HG02852 (cell line): ENCODE results near the gene PRR14L.
"Not testable (repeated sequence)": the region's sequence is repeated elsewhere in the genome, so short reads cannot be mapped to it uniquely, and the experiment has no call there.

Experiments
- ATAC-seq: cut with Tn5 transposase; IDR thresholded peaks from one replicate; pipeline ENCODE4 v1.9.1; 2021; ENCODE audit warnings: mild to moderate bottlenecking, moderate library complexity; ENCODE audit not compliant: unreplicated experiment

PRR14L gene

DNA sequence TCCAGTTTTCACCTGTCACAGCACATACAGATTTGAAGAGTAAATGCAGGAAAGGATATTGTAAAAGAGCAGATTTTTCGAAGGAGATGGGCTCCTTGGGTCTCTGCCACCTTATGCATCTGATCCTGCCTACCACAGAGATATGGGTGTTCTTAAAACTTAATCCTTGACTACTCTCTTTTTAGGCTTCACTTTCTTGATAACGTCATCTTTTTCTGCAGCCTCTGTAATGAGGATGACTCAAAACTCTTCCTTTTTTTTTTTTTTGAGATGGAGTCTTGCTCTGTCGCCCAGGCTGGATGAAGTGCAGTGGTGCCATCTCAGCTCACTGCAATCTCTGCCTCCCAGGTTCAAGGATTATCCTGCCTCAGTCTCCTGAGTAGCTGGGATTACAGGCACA is 7.8 kb downstream of the PRR14L start:
- no peak for ATAC-seq

DNA sequence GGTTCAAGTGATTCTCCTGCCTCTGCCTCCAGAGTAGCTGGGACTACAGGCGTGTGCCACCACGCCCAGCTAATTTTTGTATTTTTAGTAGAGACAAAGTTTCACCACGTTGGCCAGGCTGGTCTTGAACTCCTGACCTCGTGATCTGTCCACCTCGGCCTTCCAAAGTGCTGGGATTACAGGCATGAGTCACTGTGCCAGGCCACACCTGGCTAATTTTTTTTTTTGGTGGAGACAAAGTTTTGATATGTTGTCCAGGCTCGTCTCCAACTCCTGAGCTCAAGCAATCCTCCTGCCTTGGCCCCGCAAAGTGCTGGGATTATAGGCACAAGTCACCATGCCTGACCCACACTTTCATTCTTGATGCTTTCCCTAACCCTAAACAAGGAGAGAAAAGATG is 9.6 kb downstream of the PRR14L start:
- ATAC-seq = not testable (repeated sequence)

DNA sequence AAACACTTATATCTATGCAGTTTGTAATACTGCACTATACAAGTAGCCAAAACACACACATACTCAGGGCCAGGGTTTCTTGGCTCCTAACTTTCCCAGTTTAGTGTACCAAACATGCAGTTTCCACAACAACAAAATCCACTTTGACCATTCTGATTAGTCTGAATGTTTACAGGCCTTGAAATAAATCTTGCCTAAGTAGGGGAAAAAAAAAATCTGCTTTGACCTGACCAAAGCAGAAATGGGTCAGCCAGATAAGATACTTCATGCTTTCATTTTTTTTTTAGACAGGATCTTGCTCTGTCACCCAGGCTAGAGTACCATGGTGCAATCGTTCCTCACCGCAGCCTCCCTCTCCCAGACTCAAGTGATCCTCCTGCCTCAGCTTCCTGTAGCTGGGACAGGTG is 10.1 kb downstream of the PRR14L start:
- ATAC-seq = no peak

DNA sequence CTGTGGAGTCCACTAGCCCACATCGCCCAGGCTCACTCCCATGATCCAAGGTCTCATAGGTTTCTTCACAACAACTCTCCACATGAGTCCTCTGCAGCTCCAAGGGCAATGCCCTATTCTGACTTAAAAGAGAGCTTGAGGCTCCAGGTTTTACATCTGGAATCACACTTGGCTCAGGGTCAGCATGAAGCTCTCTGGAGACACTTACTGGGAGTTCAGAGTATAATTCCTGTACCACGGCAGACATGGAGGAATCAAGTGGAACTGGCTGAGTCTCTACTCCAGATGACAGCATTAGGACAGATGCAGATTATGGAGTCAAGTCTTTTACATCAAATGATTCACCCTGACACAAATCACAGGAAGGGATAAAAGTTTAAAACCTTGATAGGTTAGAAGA is 11.4 kb downstream of the PRR14L start:
- no peak for ATAC-seq

DNA sequence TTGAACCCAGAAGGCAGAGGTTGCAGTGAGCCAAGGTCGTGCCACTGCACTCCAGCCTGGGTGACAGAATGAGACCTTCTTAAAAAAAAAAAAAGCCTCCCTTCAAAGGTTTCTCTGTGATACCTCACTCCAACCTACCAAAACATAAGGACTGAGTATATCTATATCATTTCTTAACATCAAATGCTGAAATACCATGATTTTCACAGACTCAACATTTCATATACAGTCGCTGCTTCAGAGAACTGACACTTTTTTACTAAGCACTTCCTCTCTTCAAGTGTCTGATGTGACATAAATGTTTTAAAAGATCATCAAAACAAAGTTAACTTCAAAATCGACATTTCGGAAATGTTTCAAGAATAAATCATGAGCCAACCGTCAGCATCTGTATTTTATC is 12.0 kb downstream of the PRR14L start:
- no peak for ATAC-seq

DNA sequence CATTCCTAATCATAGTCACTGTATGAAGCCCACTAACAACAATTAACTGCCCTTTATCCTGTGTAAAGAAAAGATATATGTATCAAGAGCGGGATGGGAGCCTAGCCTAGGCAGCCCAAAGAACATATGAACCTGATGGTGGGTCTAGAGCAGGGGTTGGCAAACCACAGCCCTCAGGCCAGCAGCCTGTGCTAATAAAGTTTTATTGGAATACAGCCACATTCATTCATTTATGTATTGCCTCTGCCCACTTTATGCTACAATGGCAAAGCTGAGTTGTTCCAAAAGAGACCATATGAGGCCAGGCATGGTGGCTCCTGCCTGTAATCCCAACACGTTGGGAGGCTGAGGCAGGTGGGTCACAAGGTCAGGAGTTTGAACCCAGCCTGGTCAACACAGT is 13.5 kb downstream of the PRR14L start:
- no peak for ATAC-seq

DNA sequence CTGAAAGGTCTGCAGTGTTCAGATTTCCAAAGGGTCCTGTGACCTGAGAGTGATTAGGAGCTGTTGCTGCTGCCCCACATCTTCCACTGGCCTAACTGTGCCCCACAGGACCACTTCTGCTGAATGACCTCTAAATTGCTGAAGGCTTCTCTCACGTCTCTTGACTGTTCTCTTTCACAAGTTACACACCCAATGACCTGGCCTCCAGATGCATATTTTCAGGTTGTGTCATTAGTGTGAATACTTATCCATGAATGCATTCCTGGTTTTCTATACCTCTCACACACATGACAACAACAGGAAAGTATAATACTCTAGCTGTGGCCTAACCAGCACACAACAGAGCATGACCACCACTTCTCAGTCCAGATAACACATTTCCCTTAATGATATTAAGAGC is 15.4 kb downstream of the PRR14L start:
- no peak for ATAC-seq

DNA sequence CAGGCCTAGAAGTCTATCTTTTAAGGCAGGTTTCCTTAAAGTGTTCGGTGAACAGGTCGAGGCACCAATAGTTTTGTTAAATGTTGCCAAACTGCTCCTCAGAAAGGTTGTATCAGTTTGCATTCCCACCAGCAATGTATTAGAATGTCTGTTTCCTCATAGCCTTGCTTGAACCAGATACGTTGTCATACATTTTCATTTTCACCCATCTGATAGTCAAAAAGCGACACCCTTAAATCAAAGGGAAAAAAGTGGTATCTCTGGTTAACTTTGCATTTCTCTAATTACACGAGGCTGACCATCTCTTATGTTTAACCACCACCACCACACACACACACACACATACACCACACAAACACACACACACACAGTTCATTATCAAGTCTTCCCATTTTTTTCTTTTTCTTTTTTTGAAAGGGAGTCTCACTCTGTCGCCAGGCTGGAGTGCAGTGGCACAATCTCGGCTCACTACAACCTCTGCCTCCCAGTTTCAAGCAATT is 16.3 kb downstream of the PRR14L start:
- no peak for ATAC-seq

DNA sequence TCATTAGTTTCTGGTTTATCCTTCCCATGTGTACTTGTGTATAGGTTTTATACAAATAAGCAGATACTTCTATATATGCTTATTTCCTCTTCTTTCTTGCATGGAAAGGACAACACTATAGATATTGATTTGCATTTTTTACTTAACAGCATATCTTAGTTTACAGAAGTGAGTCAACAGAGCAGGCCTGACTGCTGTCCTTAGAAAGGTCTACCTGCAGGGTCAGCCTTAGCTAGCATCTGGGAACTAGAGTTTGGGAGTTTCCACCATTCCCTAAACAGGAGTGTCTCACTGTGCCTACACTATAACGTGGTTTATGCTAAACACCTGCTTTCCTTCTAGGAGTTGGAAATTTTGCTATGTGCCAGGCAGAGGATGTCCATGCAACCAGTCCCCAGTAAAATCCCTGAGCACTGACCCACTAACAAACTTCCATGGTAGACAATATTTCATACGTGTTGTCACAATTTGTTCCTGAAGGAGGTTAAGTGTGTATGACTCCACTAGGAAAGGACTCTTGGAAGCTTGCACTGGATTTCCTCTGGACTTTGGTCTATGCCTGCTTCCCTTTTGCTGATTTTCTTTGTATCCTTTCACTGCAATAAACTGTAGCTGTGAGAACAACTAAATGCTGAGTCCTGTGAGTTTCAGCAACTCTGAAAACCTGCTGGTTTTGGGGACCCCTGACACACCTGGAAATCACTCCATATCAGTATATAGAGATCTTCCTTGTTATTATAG is 17.7 kb downstream of the PRR14L start:
- no peak for ATAC-seq

DNA sequence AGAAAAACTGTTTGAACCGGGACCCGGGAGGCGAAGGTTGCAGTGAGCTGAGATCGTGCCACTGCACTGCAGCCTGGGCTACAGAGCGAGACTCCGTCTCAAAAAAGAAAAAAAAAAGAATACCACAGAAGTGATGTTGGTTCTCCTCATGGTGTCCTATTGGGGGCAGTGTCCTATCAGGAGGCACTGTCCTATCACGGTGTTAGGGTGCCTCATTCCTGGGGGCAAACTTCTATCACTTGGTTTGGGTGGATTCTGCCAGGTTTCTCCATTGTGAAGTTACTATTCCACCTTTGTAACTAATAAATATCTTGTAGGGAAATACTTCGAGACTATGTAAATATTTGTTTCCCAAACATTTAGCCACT is 19.6 kb downstream of the PRR14L start:
- no peak for ATAC-seq

DNA sequence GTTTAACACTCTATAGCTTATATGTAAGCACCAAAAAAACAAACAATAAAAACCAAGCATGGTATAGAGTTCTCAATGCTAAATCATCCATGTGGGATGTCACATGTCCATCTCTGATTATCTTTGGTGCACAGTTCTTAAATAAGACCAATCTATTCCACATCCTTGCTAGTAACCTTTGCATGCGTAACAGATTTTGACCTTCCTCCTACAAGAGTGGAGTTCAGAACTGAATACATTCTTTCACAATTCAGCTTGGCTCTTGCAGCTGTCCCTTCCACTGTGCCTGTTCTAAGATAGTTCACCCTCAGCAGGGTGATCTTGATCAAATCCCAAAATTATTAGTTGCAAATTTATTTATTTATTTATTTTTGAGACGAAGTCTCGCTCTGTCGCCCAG is 21.1 kb downstream of the PRR14L start:
- ATAC-seq = no peak

DNA sequence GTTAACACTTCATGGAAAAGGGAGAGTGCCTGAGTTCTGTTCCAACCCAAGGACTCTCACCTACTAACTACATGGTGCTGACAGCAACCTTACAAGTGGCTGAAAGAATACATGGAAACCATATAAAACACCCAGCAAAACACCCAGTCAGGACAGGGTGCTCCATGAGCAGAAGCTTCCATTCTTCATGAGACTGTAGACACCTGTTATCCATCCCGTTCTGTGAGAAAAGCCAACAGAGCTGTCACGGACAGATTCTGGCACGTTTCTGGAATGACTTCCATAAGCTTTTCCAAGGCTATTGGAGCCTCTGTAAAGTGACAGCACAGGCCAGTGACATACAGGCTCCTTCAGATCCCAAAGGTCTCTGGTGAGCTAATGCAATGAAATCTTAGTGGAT is 23.2 kb downstream of the PRR14L start:
- ATAC-seq = no peak

DNA sequence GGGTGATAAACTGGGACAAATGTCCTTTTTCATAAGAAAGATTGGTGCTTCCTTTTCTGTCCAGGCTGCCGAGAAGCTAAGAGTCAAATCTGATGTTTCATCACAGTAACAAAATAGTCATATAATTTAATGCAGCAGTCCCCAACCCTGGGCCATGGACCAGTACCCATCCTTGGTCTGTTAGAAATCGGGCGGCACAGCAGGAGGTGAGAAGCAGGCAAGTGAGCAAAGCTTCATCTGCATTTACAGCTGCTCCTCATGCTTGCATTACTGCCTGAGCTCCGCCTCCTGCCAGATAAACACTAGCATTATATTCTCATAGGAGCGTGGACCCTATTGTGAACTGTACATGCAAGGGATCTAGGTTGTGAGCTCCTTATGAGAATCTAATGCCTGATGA is 26.2 kb downstream of the PRR14L start:
- no peak for ATAC-seq

DNA sequence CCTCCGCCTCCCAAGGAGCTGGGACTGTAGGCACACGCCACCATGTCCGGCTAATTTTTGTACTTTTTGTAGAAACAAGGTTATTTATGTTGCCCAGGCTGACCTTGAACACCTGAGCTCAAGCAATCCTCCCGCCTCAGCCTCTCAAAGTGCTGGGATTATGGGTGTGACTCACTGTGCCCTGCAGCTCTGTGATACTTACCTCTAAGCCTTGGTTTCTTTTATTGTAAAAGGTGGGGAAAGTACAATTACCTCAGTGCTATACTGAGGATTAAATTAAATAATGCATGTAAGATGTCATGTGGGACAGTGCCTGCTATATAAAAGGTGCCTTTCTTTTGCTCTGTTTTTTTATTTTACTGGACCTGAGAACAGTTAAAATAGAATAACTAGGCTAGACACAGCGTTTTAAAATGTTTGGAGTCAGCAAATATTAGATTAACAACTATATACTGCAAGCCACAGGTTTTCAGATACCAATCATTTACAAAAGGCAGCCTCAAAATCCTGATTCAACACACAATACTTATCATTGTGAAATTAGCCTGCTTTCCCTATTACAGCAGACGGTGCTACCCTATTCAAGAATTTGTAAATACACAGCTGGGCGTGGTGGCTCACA is 30.0 kb downstream of the PRR14L start:
- ATAC-seq = no peak

DNA sequence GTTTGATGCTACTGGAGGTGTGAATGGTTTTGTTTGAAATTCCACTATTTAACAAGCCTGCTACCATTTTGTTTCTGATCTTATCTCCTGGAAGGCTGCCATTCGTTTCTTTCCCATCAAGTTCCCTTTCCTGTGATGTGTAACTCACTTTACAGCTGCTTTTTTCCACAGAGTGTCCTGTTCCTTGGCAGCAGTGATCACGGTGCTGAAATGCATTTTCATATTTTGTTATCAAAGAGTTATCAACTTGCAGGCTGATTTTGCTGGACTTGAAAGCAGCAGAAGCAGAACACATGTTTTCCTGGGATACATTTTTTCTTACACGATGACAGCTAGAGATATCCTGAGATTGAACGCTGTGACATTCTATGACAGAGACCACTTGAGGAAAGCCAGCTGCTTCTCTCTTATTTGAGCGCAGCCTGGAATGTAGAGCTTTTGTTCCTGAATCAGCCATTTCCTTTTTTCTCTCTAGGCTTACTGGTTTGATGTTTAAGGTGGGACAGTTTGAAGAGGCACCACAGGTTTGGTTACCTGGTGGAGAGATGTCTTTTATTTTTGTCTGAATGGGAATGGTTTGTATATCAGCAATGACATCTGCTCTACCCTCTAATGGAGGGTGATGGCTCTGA is 34.7 kb downstream of the PRR14L start:
- no peak for ATAC-seq

DNA sequence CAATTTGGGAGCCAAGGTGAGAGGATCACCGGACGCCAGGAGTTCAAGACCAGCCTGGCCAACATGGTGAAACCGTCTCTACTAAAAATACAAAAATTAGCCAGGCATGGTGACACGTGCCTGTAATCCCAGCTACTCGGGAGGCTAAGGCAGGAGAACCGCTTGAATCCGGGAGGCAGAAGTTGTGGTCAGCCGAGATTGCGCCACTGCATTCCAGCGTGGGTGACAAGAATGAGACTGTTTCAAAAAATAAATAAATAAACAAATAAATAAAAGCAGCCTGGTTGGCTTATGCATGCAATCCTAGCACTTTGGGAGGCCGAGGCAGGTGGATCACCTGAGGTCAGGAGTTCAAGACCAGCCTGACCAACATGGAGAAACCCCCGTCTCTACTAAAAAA is 38.7 kb downstream of the PRR14L start:
- ATAC-seq = not testable (repeated sequence)

DNA sequence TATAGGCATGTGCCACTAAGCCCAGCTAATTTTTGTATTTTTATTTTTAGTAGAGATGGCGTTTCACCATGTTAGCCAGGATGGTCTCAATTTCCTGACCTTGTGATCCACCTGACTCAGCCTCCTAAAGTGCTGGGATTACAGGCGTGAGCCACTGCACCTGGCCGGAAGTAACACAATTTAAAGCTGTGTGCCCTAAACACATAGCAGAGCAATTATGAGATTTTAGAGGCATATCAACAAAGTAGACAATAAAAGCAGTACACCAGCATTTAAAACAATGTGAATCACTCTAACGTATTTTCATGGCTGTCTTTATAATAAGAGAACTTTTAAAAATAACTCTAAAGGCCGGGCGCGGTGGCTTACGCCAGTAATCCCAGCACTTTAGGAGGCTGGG is 42.4 kb downstream of the PRR14L start:
- ATAC-seq = no peak

DNA sequence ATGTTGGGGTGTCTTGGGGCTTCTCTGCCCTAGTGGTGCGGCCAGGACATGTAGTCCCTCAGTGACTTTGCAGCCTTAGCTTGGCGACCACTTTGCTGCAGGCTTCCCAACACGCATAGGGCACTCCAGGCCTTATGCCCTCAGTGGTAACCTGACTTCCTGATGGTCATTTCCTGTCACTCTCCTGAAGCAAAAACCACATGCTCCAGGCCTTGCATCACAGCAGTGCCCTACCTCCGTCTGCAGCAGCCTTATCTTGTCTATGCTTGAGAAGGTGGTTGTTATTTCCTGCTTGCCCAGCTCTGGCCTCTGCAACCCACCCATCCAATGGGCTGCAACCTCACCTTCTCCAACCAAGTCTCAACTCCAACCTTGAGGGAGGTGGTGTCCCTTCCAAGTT is 54.5 kb downstream of the PRR14L start:
- no peak for ATAC-seq

DNA sequence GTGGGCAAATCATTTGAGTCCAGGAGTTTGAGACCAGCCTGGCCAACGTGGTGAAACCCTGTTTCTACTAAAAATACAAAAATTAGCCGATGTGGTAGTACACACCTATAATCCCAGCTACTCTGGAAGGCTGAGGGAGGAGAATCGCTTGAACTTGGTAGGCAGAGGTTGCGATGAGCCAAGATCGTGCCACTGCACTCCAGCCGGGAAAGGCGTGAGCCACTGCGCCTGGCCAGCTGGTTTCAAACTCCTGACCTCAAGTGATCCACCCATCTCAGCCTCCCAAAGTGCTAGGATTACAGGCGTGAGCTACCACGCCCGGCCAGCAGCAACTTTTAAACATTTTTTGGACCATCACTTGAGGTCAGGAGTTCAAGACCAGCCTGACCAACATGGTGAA is 55.9 kb downstream of the PRR14L start:
- ATAC-seq = not testable (repeated sequence)

DNA sequence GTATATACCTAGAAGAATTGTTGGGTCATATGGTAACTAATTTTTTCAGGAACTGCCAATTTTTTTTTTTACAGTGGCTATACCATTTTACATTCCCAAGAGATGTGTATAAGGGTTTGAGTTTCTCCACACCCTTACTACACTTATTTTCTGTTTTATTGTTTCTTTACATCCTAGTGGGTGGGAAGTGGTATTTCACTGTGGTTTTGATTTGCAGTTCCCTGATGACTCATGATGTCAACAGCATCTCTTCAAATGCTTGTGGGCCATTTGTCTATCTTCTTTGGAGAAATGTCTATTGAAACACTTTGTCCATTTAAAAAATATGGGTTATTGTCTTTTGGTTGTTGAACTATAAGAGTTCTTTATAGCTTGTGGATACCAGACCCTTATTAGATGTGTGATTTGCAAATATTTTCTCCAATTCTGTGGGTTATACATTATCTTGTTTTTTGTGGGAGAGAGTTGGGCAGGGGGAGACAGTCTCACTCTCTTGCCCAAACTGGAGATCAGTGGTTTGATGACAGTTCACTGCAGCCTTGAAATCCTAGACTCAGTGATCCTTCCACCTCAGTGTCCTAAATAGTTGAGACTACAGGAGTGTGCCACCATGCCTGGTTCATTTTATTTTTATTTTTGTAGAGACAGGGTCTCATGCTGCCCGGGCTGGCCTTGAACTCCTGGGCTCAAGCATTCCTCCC is 57.6 kb downstream of the PRR14L start:
- ATAC-seq = no peak

DNA sequence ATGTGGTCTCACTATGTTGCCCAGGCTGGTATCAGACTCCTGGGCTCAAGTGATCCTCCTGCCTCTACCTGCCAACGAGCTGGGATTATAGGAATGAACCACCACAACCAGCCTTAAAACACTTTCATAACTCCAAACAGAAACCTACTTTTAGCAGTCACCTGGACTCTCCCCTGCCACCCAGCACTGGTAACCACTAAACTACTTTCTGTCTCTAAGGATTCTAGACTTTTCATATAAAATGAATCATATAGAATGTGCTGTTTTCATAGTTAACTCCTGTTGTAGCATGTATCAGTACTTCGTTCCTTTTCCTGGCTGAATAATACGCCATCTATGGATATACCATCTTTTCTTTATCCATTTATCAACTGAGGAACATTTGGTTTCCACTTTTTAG is 58.5 kb downstream of the PRR14L start:
- no peak for ATAC-seq
